CD14-positive monocyte (primary cell): Measurements from ENCODE around the gene MEGF8. TPM values are rescaled to one million over a fixed set of nuclear protein-coding genes. Genes with fewer than 3 reads are reported as not detected.

Experiments used
- DNase-seq, 3 donors: peaks; one replicate each; pipeline ENCODE4 v3.0.0-alpha.2; 2011 to 2022
- H2AFZ ChIP-seq: 2 replicates; pipeline ENCODE4 v1.6.0; 2012; ENCODE audit warnings: mild to moderate bottlenecking, low read depth, low read length, inconsistent platforms; ENCODE audit not compliant: insufficient read depth, poor library complexity, severe bottlenecking
- H3K27ac ChIP-seq, 2 donors: 1 replicate in 1 of 2; 2 replicates in 1 of 2; pipeline ENCODE4 v1.5.1; 2012 to 2013; ENCODE audit warnings: low read length in 2 of 2, control low read depth in 1 of 2, inconsistent platforms in 1 of 2, low read depth in 1 of 2, mild to moderate bottlenecking in 1 of 2
- H3K27me3 ChIP-seq, 2 donors: one replicate each; pipeline versions ENCODE4 v1.6.0 to v1.6.1; 2011 to 2013; ENCODE audit warnings: low read length in 2 of 2; ENCODE audit not compliant: control insufficient read depth in 2 of 2, insufficient read depth in 2 of 2
- H3K36me3 ChIP-seq, 2 donors: replicated peaks in 1 of 2; 1 replicate in 1 of 2; 2 replicates in 1 of 2; pipeline versions ENCODE4 v1.5.1 to v1.6.1; 2012 to 2013; ENCODE audit warnings: low read length in 2 of 2, control low read depth in 1 of 2, inconsistent platforms in 1 of 2, mild to moderate bottlenecking in 1 of 2; ENCODE audit not compliant: insufficient read depth in 2 of 2, control insufficient read depth in 1 of 2
- H3K4me1 ChIP-seq, 2 donors: 1 replicate in 1 of 2; 2 replicates in 1 of 2; pipeline versions ENCODE4 v1.5.1 to v1.6.1; 2012 to 2013; ENCODE audit warnings: low read length in 2 of 2, control low read depth in 1 of 2, inconsistent platforms in 1 of 2, mild to moderate bottlenecking in 1 of 2, moderate library complexity in 1 of 2; ENCODE audit not compliant: insufficient read depth in 2 of 2, control insufficient read depth in 1 of 2
- H3K4me2 ChIP-seq: replicated peaks from 2 replicates; pipeline ENCODE3; 2012; ENCODE audit warnings: low read length, moderate library complexity, mild to moderate bottlenecking; ENCODE audit not compliant: poor library complexity, severe bottlenecking; ENCODE audit errors: extremely low read depth
- H3K4me3 ChIP-seq, 3 experiments: fragments of 200-600 bp in 1 of 3; sonication (generic) in 1 of 3; replicated peaks in 1 of 3; 1 replicate in 2 of 3; 2 replicates in 1 of 3; pipeline ENCODE4 v1.5.1; 2011 to 2013; ENCODE audit warnings: low read length in 3 of 3, mild to moderate bottlenecking in 3 of 3, control low read depth in 2 of 3, low read depth in 2 of 3, inconsistent platforms in 1 of 3, moderate library complexity in 1 of 3
- H3K79me2 ChIP-seq: 2 replicates; pipeline ENCODE4 v1.6.0; 2012; ENCODE audit warnings: mild to moderate bottlenecking, control low read depth, inconsistent platforms, low read length, moderate library complexity; ENCODE audit not compliant: insufficient read depth
- H3K9ac ChIP-seq: 2 replicates; pipeline ENCODE4 v1.6.0; 2017; ENCODE audit warnings: low read length, mild to moderate bottlenecking; ENCODE audit not compliant: insufficient read depth, poor library complexity, severe bottlenecking
- H3K9me3 ChIP-seq, 2 donors: replicated peaks in 1 of 2; 1 replicate in 1 of 2; 2 replicates in 1 of 2; pipeline versions ENCODE4 v1.5.1 to v1.6.1; 2012 to 2013; ENCODE audit warnings: low read length in 2 of 2, control low read depth in 1 of 2; ENCODE audit not compliant: control insufficient read depth in 1 of 2, insufficient read depth in 1 of 2
- H4K20me1 ChIP-seq: 2 replicates; pipeline ENCODE4 v1.6.0; 2012; ENCODE audit warnings: mild to moderate bottlenecking, low read length, control low read depth, moderate library complexity; ENCODE audit not compliant: insufficient read depth
- H3K27ac Mint-ChIP-seq, 7 donors: one replicate each; pipeline ENCODE4 v1.8.0; 2020; ENCODE audit warnings: mild to moderate bottlenecking in 7 of 7, mixed read lengths in 7 of 7, moderate library complexity in 6 of 7, inconsistent platforms in 2 of 7
- H3K27me3 Mint-ChIP-seq, 3 donors: one replicate each; pipeline ENCODE4 v1.8.0; 2021 to 2022; ENCODE audit warnings: low read depth in 3 of 3, mild to moderate bottlenecking in 3 of 3, mixed read lengths in 3 of 3, moderate library complexity in 3 of 3, inconsistent platforms in 1 of 3
- H3K36me3 Mint-ChIP-seq, 2 donors: one replicate each; pipeline ENCODE4 v1.8.0; 2020; ENCODE audit warnings: mixed read lengths in 2 of 2, inconsistent platforms in 1 of 2, mild to moderate bottlenecking in 1 of 2
- H3K4me1 Mint-ChIP-seq: one replicate; pipeline ENCODE4 v1.8.0; 2020; ENCODE audit warnings: mild to moderate bottlenecking, mixed read lengths
- H3K4me3 Mint-ChIP-seq, 2 donors: one replicate each; pipeline ENCODE4 v1.8.0; 2020; ENCODE audit warnings: mild to moderate bottlenecking in 2 of 2, mixed read lengths in 2 of 2, moderate library complexity in 1 of 2
- H3K9me3 Mint-ChIP-seq, 7 donors: one replicate each; pipeline ENCODE4 v1.8.0; 2020 to 2022; ENCODE audit warnings: mixed read lengths in 7 of 7, mild to moderate bottlenecking in 6 of 7, moderate library complexity in 6 of 7, inconsistent platforms in 2 of 7
- WGBS: methylation state at CpG from one replicate; pipeline ENCODE4 v1.1.5; 2013; ENCODE audit warnings: missing lambda C conversion rate; ENCODE audit not compliant: insufficient coverage; 5-methylcytosine and 5-hydroxymethylcytosine counted together
- intact Hi-C, 2 donors: fragments of 100-400 bp; cut with micrococcal nuclease; formaldehyde crosslinking; loops; one replicate each; pipeline versions ENCODE4 v1.15.0 to v1.15.1; 2023
- polyA plus RNA-seq, 3 donors: library from polyadenylated mRNA; depleted of rRNA in 1 of 3; unstranded in 2 of 3; stranded (reverse) in 1 of 3; fragments of 300-500 nt in 2 of 3; fragments of >200 nt in 1 of 3; fragmentation: Illumina TruSeq in 2 of 3; gene quantifications; 1 replicate in 2 of 3; 2 replicates in 1 of 3; pipeline ENCODE4 v1.2.3, GENCODE V29; 2012 to 2021
- TF ChIP-seq, protein P1 (sequence below): fragments of 200-600 bp; IDR thresholded peaks from one replicate; pipeline ENCODE4 v1.8.0; 2022; ENCODE audit warnings: antibody characterized with exemption, mild to moderate bottlenecking

MEGF8 gene
- polyA plus RNA-seq, 3 donors, result 0.15 to 2.7 (median 0.27) TPM

- H3K9me3 ChIP-seq, result no peaks in the 10 kb centered on the region
- no peak overlapping the region for H3K4me2 ChIP-seq
- peaks cover 6% of the 10 kb centered on the region for H3K79me2 ChIP-seq
- Mint-ChIP-seq H3K9me3 (no peaks in the 10 kb centered on the region), H3K27ac (peak overlapping the region in 2 of 7 donors; percentile 15 to 84), H3K4me3 (no peak overlapping the region), H3K27me3 (no peaks in the 10 kb centered on the region), H3K4me1 (peaks cover 9% of the 10 kb centered on the region), H3K36me3 (peaks cover 60 to 78% of the 10 kb centered on the region in 2 donors)
- intact Hi-C loops, result loop anchor here in 1 of 2 donors (10.0 kb wide), 1 partner anchor 188 kb away; no protein-coding TSS in a partner anchor
- H3K9ac ChIP-seq, result no peak overlapping the region
- TF ChIP-seq, protein P1, sequence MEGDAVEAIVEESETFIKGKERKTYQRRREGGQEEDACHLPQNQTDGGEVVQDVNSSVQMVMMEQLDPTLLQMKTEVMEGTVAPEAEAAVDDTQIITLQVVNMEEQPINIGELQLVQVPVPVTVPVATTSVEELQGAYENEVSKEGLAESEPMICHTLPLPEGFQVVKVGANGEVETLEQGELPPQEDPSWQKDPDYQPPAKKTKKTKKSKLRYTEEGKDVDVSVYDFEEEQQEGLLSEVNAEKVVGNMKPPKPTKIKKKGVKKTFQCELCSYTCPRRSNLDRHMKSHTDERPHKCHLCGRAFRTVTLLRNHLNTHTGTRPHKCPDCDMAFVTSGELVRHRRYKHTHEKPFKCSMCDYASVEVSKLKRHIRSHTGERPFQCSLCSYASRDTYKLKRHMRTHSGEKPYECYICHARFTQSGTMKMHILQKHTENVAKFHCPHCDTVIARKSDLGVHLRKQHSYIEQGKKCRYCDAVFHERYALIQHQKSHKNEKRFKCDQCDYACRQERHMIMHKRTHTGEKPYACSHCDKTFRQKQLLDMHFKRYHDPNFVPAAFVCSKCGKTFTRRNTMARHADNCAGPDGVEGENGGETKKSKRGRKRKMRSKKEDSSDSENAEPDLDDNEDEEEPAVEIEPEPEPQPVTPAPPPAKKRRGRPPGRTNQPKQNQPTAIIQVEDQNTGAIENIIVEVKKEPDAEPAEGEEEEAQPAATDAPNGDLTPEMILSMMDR, result no peak
- peaks cover 75 to 87% of the 10 kb centered on the region in 2 donors for H3K36me3 ChIP-seq
- H3K4me1 ChIP-seq, result peaks cover 6 to 14% of the 10 kb centered on the region in 2 donors
- 94% methylated on average over 24 of the region's 27 CpGs for WGBS
- H3K27me3 ChIP-seq, result no peaks in the 10 kb centered on the region
- peaks cover 86% of the 10 kb centered on the region for H4K20me1 ChIP-seq
- H3K27ac ChIP-seq, result no peak overlapping the region
- H2AFZ ChIP-seq, result no peak overlapping the region
- DNase-seq, result no peak
- H3K4me3 ChIP-seq, result no peak overlapping the region
Observed at GRCh38 chr19:42292042-42292960, 33.1 kb upstream of the MEGF8 start.

GRCh38 chr19:42292963-42293362 is 32.5 kb upstream of the MEGF8 start:
- Histone ChIP-seq H3K27me3 (no peaks in the 10 kb centered on the region), H2AFZ (no peak overlapping the region), H3K4me3 (no peak overlapping the region), H3K27ac (no peak overlapping the region), H3K79me2 (peaks cover 6% of the 10 kb centered on the region), H3K9me3 (no peaks in the 10 kb centered on the region), H3K4me2 (no peak overlapping the region), H3K9ac (no peak overlapping the region), H3K4me1 (peaks cover 6 to 9% of the 10 kb centered on the region in 2 donors), H3K36me3 (peaks cover 70 to 81% of the 10 kb centered on the region in 2 donors), H4K20me1 (peaks cover 80% of the 10 kb centered on the region)
- Mint-ChIP-seq H3K27me3 (no peaks in the 10 kb centered on the region), H3K36me3 (peaks cover 54 to 71% of the 10 kb centered on the region in 2 donors), H3K9me3 (no peaks in the 10 kb centered on the region), H3K27ac (no peak overlapping the region), H3K4me3 (no peak overlapping the region), H3K4me1 (peaks cover 6% of the 10 kb centered on the region)
- TF ChIP-seq, protein P1, result no peak
- intact Hi-C loops, result loop anchor here in 1 of 2 donors (10.0 kb wide), 1 partner anchor 188 kb away; no protein-coding TSS in a partner anchor
- WGBS, result 97% methylated on average over 13 of the region's 14 CpGs
- no peak for DNase-seq
